Measurements from ENCODE around the gene UTF1. TPM values are rescaled to one million over a fixed set of nuclear protein-coding genes. Genes with fewer than 3 reads are reported as not detected.
A peak's percentile ranks its signal among the peaks of the same experiment; 100 is the strongest.

Gene UTF1
- total RNA-seq, 1 donor from 2014 or later, result not detected

GRCh38 chr10:133200621-133201031 lies 29.4 kb upstream of the UTF1 start:
- Mint-ChIP-seq H3K27me3 (ENCODE audit: low read depth) (peaks cover 14% of the 10 kb centered on the region), H3K36me3 (ENCODE audit: low read depth) (no peaks in the 10 kb centered on the region), H3K4me3 (ENCODE audit: unreplicated experiment) (no peak overlapping the region), H3K27ac (ENCODE audit: unreplicated experiment) (no peak overlapping the region), H3K9me3 (ENCODE audit: low read depth) (no peaks in the 10 kb centered on the region), H3K4me1 (ENCODE audit: low read depth) (no peaks in the 10 kb centered on the region)
- TF ChIP-seq, protein P1, sequence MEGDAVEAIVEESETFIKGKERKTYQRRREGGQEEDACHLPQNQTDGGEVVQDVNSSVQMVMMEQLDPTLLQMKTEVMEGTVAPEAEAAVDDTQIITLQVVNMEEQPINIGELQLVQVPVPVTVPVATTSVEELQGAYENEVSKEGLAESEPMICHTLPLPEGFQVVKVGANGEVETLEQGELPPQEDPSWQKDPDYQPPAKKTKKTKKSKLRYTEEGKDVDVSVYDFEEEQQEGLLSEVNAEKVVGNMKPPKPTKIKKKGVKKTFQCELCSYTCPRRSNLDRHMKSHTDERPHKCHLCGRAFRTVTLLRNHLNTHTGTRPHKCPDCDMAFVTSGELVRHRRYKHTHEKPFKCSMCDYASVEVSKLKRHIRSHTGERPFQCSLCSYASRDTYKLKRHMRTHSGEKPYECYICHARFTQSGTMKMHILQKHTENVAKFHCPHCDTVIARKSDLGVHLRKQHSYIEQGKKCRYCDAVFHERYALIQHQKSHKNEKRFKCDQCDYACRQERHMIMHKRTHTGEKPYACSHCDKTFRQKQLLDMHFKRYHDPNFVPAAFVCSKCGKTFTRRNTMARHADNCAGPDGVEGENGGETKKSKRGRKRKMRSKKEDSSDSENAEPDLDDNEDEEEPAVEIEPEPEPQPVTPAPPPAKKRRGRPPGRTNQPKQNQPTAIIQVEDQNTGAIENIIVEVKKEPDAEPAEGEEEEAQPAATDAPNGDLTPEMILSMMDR (IDR thresholded peaks at IDR 0.05), result no peak
- DNase-seq (ENCODE audit: low spot score), result peak; percentile 93

DNA sequence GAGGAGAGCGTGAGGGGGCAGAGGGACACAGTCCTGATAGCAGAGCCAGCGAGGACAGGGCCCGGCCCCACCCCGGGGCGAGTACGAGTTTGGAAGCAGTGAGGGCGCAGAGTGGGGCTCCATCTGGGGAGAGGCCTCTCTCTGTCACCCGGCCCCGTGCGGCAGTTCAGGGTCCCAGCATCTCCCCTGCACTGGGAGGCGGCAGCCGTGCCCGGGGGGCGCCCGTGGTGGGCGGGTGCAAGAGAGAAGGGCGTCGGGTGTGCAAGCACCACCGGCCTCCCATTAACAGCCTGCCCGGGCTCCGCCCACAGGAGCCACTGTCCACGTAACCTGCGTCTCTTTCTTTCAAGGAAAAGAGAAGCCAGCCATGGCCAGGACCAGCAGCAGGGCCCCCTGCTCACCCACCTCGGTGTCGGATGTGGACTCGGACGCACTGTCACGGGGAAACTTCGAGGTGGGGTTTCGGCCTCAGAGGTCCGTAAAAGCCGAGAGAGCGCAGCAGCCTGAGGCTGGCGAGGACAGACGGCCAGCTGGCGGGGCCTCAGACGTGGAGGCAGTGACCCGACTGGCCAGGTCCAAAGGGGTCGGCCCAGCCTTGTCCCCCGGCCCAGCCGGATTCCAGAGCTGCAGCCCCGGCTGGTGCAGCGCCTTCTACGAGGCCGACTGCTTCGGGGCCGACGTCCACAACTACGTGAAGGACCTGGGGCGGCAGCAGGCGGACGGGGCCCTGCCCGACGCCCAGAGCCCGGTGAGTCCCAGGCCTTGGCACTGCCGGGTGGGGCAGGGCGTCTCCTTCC lies 28.7 kb upstream of the UTF1 start:
- no peaks in the 10 kb centered on the region for H3K36me3 Mint-ChIP-seq (ENCODE audit: low read depth)
- H3K4me3 Mint-ChIP-seq (ENCODE audit: unreplicated experiment), result no peak overlapping the region
- H3K4me1 Mint-ChIP-seq (ENCODE audit: low read depth), result no peaks in the 10 kb centered on the region
- DNase-seq (ENCODE audit: low spot score), result peak; percentile 92
- H3K27ac Mint-ChIP-seq (ENCODE audit: unreplicated experiment), result no peak overlapping the region
- peaks cover 14% of the 10 kb centered on the region for H3K27me3 Mint-ChIP-seq (ENCODE audit: low read depth)
- TF ChIP-seq, protein P1 (IDR thresholded peaks at IDR 0.05), result no peak
- no peaks in the 10 kb centered on the region for H3K9me3 Mint-ChIP-seq (ENCODE audit: low read depth)

DNA sequence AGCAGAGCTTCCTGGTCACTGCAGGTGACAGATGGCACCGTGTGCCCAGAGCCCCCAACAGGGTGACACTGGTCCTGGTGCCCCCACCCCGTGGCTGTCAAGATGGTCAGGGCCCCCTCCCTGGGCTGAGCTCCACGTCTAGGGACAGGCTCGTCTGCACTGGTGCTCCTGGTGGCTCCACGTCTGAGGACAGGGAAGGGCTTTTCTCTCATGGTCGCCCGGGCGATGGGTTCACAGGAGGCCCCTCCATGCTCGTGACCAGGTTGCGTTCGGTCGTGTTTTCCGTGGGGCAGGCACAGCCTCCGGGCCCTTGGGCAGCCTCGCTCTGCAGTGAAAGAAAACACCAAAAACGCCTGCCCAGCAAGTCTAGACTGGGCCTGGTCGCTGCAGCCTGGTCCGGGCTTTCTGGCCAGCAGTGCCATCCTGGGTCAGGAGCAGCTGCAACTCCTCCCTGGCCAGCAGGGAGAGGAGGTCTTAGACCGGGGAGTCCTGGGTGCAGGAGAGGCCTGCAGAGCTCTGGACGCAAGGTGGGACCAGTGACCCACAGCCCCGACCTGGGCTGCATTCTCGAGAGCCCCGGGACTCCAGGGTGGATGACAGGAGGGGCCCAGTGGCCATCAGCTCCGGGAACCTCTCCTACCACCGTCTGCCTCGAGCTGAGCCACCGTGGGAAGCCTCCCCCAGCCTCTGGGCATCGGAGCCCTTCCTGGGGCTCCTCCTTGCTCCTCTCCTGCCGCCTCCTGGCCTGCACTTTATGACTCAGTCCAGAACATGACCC lies 27.9 kb upstream of the UTF1 start:
- Mint-ChIP-seq H3K4me3 (ENCODE audit: unreplicated experiment) (no peak overlapping the region), H3K27ac (ENCODE audit: unreplicated experiment) (no peak overlapping the region), H3K27me3 (ENCODE audit: low read depth) (peaks cover 14% of the 10 kb centered on the region), H3K4me1 (ENCODE audit: low read depth) (no peaks in the 10 kb centered on the region), H3K9me3 (ENCODE audit: low read depth) (no peaks in the 10 kb centered on the region), H3K36me3 (ENCODE audit: low read depth) (no peaks in the 10 kb centered on the region)
- DNase-seq (ENCODE audit: low spot score), result peak; percentile 81
- TF ChIP-seq, protein P1 (IDR thresholded peaks at IDR 0.05), result no peak

DNA sequence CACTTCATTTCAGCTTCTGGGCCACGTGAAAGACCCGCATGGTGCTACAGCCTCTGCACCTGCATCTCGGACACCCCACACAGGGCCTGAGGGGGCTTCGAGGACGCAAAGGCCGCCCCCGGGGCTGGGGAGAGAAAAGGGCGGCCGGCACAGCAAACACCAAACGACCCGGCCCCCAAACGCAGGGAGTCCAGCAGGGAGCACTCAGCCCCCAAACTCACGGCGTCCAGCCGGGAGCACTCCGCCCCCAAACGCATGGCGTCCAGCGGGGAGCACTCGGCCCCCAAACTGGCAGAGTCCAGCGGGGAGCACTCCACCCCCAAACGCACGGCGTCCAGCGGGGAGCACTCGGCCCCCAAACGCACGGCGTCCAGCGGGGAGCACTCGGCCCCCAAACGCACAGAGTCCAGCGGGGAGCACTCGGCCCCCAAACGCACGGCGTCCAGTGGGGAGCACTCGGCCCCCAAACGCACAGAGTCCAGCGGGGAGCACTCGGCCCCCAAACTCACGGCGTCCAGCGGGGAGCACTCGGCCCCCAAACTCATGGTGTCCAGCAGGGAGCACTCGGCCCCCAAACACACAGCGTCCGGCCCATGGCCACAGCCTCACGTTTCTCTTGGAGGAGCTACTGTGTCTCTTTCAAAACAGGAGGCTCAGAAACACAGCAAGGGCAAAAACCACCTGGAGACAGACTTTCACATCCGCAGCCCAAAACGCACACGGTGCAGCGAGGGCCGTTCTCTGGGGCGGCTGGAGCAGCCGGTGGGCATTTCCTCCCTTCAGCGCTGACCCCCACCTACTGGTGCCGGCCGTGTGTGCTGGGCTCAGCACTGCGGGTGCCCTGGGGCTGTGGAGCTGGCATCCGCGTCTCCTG lies 27.0 kb upstream of the UTF1 start:
- Mint-ChIP-seq H3K4me1 (ENCODE audit: low read depth) (no peaks in the 10 kb centered on the region), H3K4me3 (ENCODE audit: unreplicated experiment) (no peak overlapping the region), H3K27me3 (ENCODE audit: low read depth) (peaks cover 14% of the 10 kb centered on the region), H3K36me3 (ENCODE audit: low read depth) (no peaks in the 10 kb centered on the region), H3K27ac (ENCODE audit: unreplicated experiment) (no peak overlapping the region), H3K9me3 (ENCODE audit: low read depth) (no peaks in the 10 kb centered on the region)
- TF ChIP-seq, protein P1 (IDR thresholded peaks at IDR 0.05), result no peak
- peak; percentile 77 for DNase-seq (ENCODE audit: low spot score)

Data from chondrocyte (in vitro differentiated cells).